Common myeloid progenitor, CD34-positive (primary cell): Measurements from ENCODE around the gene PLIN4.

Experiments used
- CTCF ChIA-PET: fragments of 350-600 bp; sonication (Branson Sonifier 250); formaldehyde crosslinking; loops from one replicate; lab custom pipeline; 2021; ENCODE audit warnings: antibody characterized with exemption; lab: Charles Lee
- POLR2A ChIA-PET: fragments of 350-600 bp; sonication (Branson Sonifier 250); formaldehyde crosslinking; loops from one replicate; lab custom pipeline; 2021; ENCODE audit warnings: antibody characterized with exemption; lab: Charles Lee
- DNase-seq, 3 donors: peaks; one replicate each; pipeline versions ENCODE4 v3.0.0 to v3.0.0-alpha.2; 2013
- H3K27ac ChIP-seq, 2 experiments: 1 replicate in 1 of 2; 2 replicates in 1 of 2; pipeline ENCODE4 v1.7.0; 2013; ENCODE audit warnings: inconsistent platforms in 2 of 2, low read length in 2 of 2, mild to moderate bottlenecking in 2 of 2, low read depth in 1 of 2, moderate library complexity in 1 of 2; ENCODE audit not compliant: severe bottlenecking in 2 of 2, insufficient read depth in 1 of 2, poor library complexity in 1 of 2
- H3K27me3 ChIP-seq, 5 experiments: replicated peaks in 2 of 5; 1 replicate in 3 of 5; 2 replicates in 2 of 5; pipeline versions ENCODE4 v1.6.1 to v1.7.0; 2013; ENCODE audit warnings: low read length in 4 of 5, mild to moderate bottlenecking in 2 of 5, moderate library complexity in 2 of 5, inconsistent platforms in 1 of 5; ENCODE audit not compliant: insufficient read depth in 5 of 5, control insufficient read depth in 4 of 5
- H3K36me3 ChIP-seq, 4 experiments: 1 replicate in 2 of 4; 2 replicates in 2 of 4; pipeline versions ENCODE4 v1.6.1 to v1.7.0; 2013; ENCODE audit warnings: low read length in 3 of 4, control low read depth in 1 of 4, mild to moderate bottlenecking in 1 of 4; ENCODE audit not compliant: control insufficient read depth in 4 of 4, insufficient read depth in 4 of 4
- H3K4me1 ChIP-seq, 4 experiments: 1 replicate in 3 of 4; 2 replicates in 1 of 4; pipeline versions ENCODE4 v1.6.1 to v1.7.1; 2013; ENCODE audit warnings: low read length in 3 of 4, mild to moderate bottlenecking in 3 of 4, control low read depth in 1 of 4, inconsistent platforms in 1 of 4, moderate library complexity in 1 of 4; ENCODE audit not compliant: control insufficient read depth in 4 of 4, insufficient read depth in 4 of 4; ENCODE audit errors: control extremely low read depth in 1 of 4
- H3K4me3 ChIP-seq, 7 experiments: 1 replicate in 4 of 7; 2 replicates in 3 of 7; pipeline versions ENCODE4 v1.5.1 to v1.7.0; 2013; ENCODE audit warnings: mild to moderate bottlenecking in 7 of 7, low read length in 6 of 7, moderate library complexity in 6 of 7, inconsistent platforms in 2 of 7, low read depth in 2 of 7, control low read depth in 1 of 7; ENCODE audit not compliant: insufficient read depth in 4 of 7, control insufficient read depth in 1 of 7; ENCODE audit errors: extremely low read depth in 1 of 7
- H3K9me3 ChIP-seq, 5 experiments: 1 replicate in 4 of 5; 2 replicates in 1 of 5; pipeline versions ENCODE4 v1.6.1 to v1.7.1; 2013; ENCODE audit warnings: low read length in 4 of 5, mild to moderate bottlenecking in 2 of 5, inconsistent platforms in 1 of 5, low read depth in 1 of 5, moderate library complexity in 1 of 5; ENCODE audit not compliant: control insufficient read depth in 4 of 5, insufficient read depth in 2 of 5; ENCODE audit errors: control extremely low read depth in 1 of 5
- WGBS: methylation state at CpG from one replicate; pipeline ENCODE4 v1.1.5; 2013; ENCODE audit not compliant: insufficient coverage; 5-methylcytosine and 5-hydroxymethylcytosine counted together

The PLIN4 gene

GRCh38 chr19:4473763-4474513 is 44.3 kb downstream of the PLIN4 start:
- peak overlapping the region in 1 of 2 experiments; percentile 82 for H3K27ac ChIP-seq
- peak overlapping the region; percentile 28 to 90 (median 79) for H3K4me3 ChIP-seq
- DNase-seq: no peak
- WGBS: 23% methylated on average over 22 of the region's 23 CpGs
- ChIA-PET POLR2A (interaction anchor here (0.6 kb wide), 1 partner anchor 468 kb away, joined by 4 read pairs; no protein-coding TSS in a partner anchor), CTCF (interaction anchor here (1.2 to 1.8 kb wide), 4 partner anchors 47 to 272 kb away, joined by 3 to 5 read pairs (median 4); partner anchors contain the start of gene SH3GL1)
- no peaks in the 10 kb centered on the region for H3K9me3 ChIP-seq
- peaks cover 6 to 30% (median 18%) of the 10 kb centered on the region in 4 experiments for H3K36me3 ChIP-seq
- peaks cover 0 to 32% (median 26%) of the 10 kb centered on the region in 4 experiments for H3K4me1 ChIP-seq
- H3K27me3 ChIP-seq: no peaks in the 10 kb centered on the region

GRCh38 chr19:4473011-4473762 is 45.1 kb downstream of the PLIN4 start:
- CTCF ChIA-PET: interaction anchor here (1.2 to 1.8 kb wide), 2 partner anchors 48 to 272 kb away, joined by 3 to 4 read pairs; no protein-coding TSS in a partner anchor
- 44% methylated on average over 18 of the region's 25 CpGs for WGBS
- Histone ChIP-seq H3K9me3 (no peaks in the 10 kb centered on the region), H3K36me3 (peaks cover 6 to 23% (median 15%) of the 10 kb centered on the region in 4 experiments), H3K27me3 (no peaks in the 10 kb centered on the region), H3K4me1 (peaks cover 0 to 32% (median 26%) of the 10 kb centered on the region in 4 experiments), H3K4me3 (peak overlapping the region; percentile 68 to 90 (median 79)), H3K27ac (peak overlapping the region; percentile 50 to 82)
- POLR2A ChIA-PET: interaction anchor here (0.6 to 1.3 kb wide), 2 partner anchors 16 to 467 kb away, joined by 4 read pairs; no protein-coding TSS in a partner anchor
- DNase-seq: no peak

GRCh38 chr19:4472174-4472974 is 45.9 kb downstream of the PLIN4 start, which contains the start of gene HDGFL2:
Gene HDGFL2 (plus strand): TSS chr19:4472297. CDS start chr19:4472351, 54 bp downstream.
- ChIA-PET CTCF (interaction anchor here (1.0 to 2.3 kb wide), 2 partner anchors 11 to 164 kb away, joined by 4 to 11 read pairs; no protein-coding TSS in a partner anchor), POLR2A (interaction anchor here (1.3 kb wide), 1 partner anchor 16 kb away, joined by 4 read pairs; no protein-coding TSS in a partner anchor)
- Histone ChIP-seq H3K27ac (peak within 1 kb of the TSS; percentile 75 to 89), H3K4me1 (peaks cover 0 to 32% (median 26%) of the 10 kb centered on the region in 4 experiments), H3K4me3 (peak within 1 kb of the TSS; percentile 73 to 90 (median 79)), H3K9me3 (no peaks in the 10 kb centered on the region), H3K36me3 (peaks cover 5 to 20% (median 12%) of the 10 kb centered on the region in 4 experiments), H3K27me3 (no peaks in the 10 kb centered on the region)
- WGBS: 0% methylated on average over 25 of the region's 71 CpGs
- no peak for DNase-seq

GRCh38 chr19:4471403-4472173 is 46.7 kb downstream of the PLIN4 start:
- peaks cover 0 to 32% (median 26%) of the 10 kb centered on the region in 4 experiments for H3K4me1 ChIP-seq
- H3K36me3 ChIP-seq: peaks cover 0 to 13% (median 8%) of the 10 kb centered on the region in 4 experiments
- H3K27me3 ChIP-seq: no peaks in the 10 kb centered on the region
- WGBS: 0% methylated on average over 31 of the region's 33 CpGs
- POLR2A ChIA-PET: interaction anchor here (0.6 to 1.6 kb wide), 6 partner anchors 9 to 70 kb away, joined by 3 to 6 read pairs (median 4); partner anchors contain the start of genes CHAF1A, LRG1 and UBXN6
- H3K9me3 ChIP-seq: no peaks in the 10 kb centered on the region
- peak; percentile 100 for DNase-seq
- CTCF ChIA-PET: interaction anchor here (1.0 to 2.3 kb wide), 4 partner anchors 10 to 165 kb away, joined by 3 to 11 read pairs (median 4); partner anchors contain the start of gene UBXN6
- H3K27ac ChIP-seq: peak overlapping the region; percentile 75 to 89
- peak overlapping the region; percentile 44 to 87 (median 79) for H3K4me3 ChIP-seq

- H3K27me3 ChIP-seq: no peaks in the 10 kb centered on the region
- no peak overlapping the region for H3K4me3 ChIP-seq
- no peak for DNase-seq
- peaks cover 0 to 11% (median 8%) of the 10 kb centered on the region in 4 experiments for H3K4me1 ChIP-seq
- POLR2A ChIA-PET: no interaction called here
- 100% methylated on average over 1 of the region's 3 CpGs for WGBS
- H3K9me3 ChIP-seq: no peaks in the 10 kb centered on the region
- H3K27ac ChIP-seq: no peak overlapping the region
- H3K36me3 ChIP-seq: no peaks in the 10 kb centered on the region
- CTCF ChIA-PET: no interaction called here
Observed at GRCh38 chr19:4467835-4468234, 50.5 kb downstream of the PLIN4 start.
